ENCODE measurements around the gene ZNF775.

DNA sequence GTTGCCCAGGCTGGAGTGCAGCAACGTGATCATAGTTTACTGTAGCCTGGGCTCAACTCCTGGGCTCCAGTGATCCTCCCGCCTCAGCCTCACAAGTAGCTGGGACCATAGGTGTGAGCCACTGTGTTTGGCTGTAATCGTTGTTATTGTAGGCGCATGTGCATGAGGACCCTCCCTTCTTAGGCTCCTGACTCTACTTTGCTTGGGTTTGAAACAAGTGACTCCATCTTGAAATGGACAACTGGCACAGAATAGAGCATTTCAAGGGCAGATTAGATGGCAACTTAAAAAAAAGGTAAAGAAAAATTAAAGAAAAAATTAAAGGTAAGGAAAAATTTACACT is 55.9 kb downstream of the ZNF775 start:
- TF ChIP-seq, protein P1, sequence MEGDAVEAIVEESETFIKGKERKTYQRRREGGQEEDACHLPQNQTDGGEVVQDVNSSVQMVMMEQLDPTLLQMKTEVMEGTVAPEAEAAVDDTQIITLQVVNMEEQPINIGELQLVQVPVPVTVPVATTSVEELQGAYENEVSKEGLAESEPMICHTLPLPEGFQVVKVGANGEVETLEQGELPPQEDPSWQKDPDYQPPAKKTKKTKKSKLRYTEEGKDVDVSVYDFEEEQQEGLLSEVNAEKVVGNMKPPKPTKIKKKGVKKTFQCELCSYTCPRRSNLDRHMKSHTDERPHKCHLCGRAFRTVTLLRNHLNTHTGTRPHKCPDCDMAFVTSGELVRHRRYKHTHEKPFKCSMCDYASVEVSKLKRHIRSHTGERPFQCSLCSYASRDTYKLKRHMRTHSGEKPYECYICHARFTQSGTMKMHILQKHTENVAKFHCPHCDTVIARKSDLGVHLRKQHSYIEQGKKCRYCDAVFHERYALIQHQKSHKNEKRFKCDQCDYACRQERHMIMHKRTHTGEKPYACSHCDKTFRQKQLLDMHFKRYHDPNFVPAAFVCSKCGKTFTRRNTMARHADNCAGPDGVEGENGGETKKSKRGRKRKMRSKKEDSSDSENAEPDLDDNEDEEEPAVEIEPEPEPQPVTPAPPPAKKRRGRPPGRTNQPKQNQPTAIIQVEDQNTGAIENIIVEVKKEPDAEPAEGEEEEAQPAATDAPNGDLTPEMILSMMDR (IDR thresholded peaks at IDR 0.05): no peak
- TF ChIP-seq EZH2phosphoT487 (IDR thresholded peaks at IDR 0.05): no peak
- no peak for TF ChIP-seq EZH2 (IDR thresholded peaks at IDR 0.05)
